Measurements from ENCODE around the gene ISG20L2. TPM values are rescaled to one million over a fixed set of nuclear protein-coding genes. Genes with fewer than 3 reads are reported as not detected.
A peak's percentile ranks its signal among the peaks of the same experiment; 100 is the strongest.

ISG20L2 gene
- total RNA-seq, 1 donor from 2014 or later: 7.8 TPM

DNA sequence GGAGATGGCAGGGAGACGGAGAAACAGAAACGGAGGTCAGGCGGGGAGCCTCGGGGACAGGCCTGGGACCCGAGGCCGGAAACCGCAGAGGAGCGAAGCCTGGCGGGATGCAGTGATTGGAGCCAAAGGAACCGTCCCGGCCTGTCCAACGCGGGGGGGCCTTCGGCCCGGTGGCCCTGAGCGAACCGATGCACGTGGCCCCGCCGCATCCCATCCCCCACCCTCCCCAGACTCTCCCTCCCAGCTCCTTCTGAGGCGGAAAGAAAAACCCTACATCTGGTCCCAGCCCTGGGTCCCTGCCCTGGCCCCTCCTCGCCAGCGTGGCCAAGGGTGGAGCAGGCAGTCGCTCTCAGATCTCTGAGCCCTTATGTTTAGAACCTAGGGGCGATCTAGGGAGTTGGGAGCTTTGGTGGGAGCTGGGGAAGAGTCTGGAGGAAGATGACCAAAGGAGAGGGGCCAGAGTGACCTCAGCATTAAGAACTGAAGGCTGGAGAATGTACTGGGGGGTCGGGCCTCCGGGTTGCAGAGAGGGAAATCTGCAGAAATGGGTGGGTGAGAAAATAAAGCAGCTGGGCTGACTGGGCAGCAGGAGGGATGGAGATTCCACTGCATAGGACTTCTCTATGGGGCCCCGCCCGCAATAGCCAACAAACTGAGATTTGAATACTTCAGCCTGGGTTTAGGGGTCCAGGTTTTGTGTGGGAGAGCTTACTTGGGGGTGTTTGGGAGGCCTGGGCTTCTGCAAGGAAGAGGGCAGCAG lies 21.7 kb downstream of the ISG20L2 start:
- peak; percentile 83 for DNase-seq

DNA sequence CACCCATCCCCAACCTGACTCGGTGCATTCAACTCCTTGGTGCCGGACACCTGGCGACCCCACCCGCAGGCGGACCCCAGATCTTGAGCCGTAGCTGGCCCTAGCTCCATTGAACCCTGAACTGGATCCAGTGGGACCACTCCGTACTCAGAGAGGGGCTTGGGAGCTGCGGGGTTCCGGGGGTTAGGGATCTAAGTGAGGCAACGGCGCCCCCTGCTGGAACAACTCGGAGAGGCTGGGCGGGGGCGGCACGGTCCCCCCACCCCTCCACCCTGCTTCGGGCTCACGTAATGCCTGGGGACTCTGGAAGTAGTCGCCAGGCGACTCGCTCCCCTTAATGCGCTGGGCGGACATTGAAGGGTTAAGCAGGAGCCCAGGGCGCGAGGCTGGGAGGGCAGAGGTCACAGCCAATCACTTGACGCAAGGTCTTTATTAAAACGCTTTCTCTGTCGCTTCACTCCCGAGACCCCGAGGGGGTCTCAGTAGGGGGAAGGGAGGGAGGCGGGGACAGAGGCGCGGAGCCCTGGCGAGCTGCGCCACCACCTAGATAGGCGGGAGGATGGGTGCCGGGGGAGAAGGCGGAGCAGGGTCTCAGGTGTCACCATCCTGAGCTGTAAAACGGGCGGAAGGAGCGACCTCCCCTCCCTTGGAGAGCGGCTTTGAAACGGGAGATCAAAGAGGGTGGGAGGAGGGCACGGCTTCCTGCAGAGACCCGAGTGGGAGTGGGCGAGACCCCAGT lies 22.5 kb downstream of the ISG20L2 start:
- DNase-seq: peak; percentile 89

DNA sequence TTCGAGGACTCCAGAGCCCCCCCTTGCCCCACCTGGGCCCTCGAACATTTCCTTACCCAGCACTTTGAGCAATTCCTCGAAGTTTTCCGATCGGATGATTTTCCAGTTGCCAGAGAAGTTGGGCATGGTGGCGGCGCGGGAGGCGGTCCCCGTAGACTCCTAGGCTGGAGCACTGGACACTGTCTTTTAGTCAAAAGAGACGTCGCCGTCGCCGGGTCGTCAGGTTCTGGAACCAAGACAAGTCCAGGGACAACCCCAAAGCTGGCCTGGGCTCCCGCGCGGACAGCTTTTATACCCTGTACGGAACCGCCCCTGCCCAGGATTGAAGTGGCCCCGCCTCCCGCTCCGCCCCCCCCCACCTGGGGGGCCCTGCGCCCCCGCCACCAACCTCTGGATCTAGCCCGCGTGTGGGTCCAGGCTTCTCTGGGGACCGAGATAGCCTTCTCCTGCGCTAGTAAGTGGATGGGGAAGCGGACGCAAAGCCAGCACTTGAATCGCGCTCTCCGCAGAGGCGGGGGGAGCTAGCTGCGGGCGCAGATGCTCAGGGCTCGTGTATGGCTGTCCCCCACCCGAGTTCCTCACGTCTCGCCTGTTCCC lies 23.1 kb downstream of the ISG20L2 start, which contains the start of gene CRABP2:
TSS of gene CRABP2 (minus strand) at position 263 of the 597 bp plus-strand sequence. CDS start at position 126, 137 bp downstream.
- peak; percentile 81 for DNase-seq

DNA sequence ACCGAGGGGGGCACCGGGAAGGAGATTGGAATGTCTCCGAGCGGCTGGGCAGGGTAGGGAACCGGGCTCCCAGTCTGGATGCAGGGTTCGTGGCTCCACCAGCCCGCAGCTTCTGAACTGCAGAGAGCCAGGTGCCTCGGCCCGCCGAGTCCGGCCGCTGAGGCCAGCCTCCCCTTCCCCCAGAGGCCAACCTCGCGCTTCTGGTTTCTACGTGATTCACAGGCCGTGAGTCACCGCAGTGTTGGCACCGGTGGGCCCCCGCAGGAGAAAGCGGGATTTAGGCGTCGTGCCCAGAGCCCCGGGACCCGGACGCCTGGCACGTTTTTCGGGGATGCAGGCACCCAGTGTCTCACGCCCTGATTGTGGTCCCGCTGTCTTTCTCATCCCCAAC lies 23.6 kb downstream of the ISG20L2 start:
- DNase-seq: peak; percentile 39

DNA sequence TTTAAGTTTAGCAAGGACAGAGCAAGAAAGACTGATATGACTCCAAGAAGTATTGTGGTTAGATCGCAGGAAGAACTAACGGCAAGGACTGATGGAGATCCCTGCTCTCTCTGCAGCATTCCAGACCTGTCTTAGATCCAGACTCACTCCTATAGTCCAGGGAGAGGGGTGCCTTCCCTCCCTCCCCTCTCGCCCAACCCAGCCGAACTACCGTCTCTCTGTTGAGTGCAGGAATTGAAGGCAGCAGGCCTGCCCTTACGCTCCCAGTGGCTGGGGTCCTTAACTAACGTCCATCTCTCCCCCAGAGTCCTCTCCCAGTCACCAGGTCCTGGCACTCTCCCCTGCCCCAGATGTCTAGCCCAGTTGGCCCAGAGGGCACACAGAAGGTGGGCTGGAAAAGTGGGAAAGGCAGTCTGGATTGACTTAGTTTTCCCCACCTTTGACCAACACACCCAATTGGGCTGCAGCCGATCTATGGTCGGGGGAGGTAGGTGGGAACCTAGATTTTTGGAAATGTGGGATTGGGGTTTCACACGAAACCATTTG lies 24.3 kb downstream of the ISG20L2 start:
- DNase-seq: peak; percentile 14

DNA sequence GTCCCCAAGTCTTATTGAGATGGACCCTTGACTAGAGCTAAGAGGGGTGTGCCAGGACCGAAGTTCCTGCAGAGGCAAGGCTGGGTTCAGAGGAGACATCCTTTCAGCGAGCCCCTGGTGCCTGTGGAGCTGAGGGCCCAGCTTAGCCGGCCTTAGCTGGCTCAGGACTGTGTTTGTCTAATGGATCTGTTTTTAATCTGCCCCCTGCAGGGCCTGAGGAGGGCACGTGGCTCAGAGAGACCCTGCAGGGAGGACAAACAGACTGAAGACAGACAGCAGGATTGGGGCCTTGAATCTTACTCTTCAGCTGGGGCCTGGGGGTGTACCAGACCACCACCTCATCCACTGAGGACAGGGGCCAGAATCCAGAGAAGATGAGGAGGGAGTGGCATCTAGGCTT lies 24.8 kb downstream of the ISG20L2 start:
- peak; percentile 26 for DNase-seq

DNA sequence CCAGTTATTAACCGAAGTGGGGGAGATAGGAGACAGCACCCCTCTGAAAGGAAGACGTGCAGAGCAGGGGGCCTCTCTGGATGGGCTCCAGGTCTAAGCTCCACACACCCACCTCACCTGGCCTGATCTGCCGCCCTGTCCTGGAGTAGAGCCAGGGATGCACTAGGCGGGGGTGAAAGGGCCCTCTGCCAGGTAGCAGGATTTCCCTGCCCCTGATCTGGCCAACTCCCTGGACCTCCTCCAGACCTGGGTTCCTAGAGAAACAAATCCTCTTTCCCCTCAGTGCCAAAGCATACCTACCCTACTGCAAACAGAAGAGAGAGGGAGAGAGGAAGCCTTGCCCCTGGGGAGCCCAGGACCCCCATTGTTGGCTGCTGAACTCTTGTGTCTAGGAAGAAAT lies 25.2 kb downstream of the ISG20L2 start:
- DNase-seq: no peak

DNA sequence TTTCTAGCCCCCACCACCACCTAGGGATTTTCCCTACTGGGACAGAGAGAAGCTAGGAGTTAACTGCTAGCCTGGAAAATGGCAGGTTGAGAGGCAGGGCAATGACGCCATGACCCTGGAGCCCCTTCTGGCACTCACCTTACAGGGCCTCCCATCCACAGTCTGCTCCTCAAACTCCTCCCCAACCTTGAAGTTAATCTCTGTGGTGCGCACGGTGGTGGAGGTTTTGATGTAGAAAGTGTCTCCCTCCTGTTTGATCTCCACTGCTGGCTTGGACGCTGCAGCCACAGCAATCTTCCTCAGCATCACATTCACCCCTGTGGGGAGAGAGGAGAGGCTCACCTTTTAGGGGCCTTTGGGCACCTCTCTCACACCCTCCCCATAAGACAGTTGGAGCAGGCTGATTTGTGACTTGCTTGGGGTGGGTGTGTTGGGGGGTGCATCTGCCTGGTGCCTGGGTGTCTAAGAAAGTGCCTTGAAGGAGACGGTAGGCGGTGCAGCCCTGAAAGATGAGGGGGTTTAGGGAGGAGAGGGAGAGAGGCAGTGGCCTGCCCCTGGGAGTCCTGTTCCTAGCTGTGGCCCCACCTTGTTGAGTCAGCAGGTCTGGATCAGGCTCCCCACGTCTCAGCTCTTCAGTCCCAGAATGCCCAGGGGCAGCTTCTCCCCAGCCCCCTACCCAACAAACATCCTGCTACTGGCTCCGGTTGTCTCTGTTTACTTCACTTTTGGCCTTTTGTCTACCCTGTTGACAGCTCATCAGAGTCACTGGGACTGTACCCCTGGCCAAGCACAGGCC lies 27.6 kb downstream of the ISG20L2 start:
- no peak for DNase-seq

DNA sequence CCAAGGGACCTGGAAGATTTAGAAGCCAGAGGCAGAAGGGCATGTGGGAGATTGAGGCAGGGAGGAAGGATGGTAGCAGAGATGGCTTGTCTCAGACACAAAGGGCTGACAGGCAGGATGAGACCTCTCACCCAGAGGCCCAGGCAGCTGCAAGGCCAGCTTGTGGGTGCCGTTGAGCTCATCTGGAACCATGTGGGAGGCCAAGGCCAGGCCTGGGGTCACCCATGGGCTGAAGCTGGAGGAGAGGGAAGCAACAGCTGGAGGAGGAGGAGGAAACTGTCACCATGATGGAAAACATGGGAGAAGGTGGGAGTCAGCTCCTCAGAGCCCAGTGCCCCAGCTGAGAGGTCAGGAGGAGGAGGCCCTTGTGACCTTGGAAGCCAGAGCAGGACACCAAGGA lies 29.6 kb downstream of the ISG20L2 start:
- DNase-seq: no peak

DNA sequence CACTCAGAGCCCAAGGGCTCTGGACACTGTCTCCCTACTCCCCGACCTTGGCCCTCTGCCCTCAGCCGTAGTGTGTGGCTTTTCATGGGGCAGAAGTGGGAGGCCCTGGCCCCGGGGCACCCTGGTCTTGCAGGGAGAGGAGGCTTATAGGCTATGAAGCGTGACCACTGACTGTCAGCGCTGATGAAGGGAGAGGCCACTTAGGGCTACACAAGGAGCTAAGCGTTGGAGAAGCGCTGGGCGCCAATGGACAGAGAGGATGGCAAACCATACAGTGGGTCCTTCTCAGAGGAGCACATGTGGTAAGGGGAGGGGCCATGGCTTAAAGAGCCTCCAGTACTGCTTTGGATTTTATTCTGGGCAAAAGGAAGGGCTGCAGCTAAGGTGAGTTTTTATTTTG lies 31.1 kb downstream of the ISG20L2 start:
- DNase-seq: no peak

DNA sequence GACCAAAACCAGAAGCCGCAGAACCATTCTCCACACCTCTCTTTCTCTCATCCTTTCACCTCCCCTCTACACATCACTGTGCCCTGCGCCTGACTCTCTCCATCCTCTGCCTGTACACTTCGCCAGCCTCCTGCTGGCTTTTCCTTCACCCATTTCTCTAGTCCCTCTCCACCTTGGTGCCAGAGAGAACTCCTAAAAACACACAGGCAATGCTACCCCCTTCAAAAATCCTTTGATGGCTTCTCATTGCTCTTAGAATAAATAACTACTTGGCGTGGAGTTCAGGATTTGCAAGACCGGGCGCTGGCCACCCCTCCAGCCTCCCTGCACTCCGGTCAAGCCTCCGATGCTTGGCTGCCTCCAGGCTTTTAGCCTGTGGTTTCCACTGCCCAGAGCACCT lies 31.8 kb downstream of the ISG20L2 start:
- DNase-seq: no peak

DNA sequence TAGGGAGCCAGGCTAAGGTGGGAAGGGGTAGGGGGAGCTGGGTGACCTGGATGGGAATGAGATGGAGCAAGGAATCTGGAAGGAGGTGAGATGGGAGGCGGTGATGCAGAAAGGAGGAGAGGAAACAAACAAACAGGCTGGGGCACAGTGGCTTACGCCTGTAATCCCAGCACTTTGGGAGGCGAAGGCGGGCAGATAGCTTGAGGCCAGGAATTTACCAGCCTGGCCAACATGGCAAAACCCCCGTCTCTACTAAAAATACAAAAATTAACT lies 33.9 kb downstream of the ISG20L2 start:
- no peak for DNase-seq

DNA sequence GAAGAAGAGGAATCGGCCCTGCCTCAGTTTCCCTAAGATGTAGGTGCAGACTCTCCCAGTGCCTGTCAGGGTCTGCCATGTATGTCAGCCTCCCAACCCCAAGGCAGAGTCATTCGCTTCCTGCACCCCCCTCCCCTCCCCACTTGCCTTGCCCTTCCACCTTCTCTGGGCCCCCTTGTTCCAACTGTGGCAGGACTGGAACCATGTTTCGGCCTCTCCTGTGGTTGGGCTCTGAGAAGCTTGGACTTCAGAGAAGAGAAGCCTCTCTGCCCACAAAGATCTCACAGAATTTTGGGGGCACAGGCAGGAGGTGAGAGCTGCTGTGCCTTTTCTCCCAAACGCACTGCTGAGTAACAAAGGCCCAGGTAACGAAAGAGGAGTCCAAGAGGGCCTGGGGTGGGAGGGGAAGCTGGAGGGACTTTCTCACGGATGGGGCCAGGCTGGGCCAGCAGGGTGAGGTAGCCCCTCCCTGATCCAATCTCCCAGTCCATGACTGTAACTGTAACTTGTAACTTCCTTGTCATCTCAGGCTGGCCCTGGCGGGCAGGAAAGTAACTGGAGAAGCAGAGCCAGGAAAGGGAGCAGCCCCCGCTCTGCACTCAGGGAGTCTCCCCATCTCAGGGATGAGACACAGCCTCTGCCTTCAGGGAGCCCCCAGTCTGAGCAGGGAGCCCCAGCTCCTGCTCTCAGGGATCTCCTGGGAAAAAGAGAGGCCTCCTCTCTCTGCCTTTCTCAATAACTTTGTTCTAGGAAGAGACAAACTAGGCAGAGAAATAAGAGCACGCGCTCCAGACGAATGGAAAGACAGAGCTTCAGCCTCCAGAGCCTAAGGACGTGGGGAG lies 34.5 kb downstream of the ISG20L2 start:
- peak; percentile 30 for DNase-seq

DNA sequence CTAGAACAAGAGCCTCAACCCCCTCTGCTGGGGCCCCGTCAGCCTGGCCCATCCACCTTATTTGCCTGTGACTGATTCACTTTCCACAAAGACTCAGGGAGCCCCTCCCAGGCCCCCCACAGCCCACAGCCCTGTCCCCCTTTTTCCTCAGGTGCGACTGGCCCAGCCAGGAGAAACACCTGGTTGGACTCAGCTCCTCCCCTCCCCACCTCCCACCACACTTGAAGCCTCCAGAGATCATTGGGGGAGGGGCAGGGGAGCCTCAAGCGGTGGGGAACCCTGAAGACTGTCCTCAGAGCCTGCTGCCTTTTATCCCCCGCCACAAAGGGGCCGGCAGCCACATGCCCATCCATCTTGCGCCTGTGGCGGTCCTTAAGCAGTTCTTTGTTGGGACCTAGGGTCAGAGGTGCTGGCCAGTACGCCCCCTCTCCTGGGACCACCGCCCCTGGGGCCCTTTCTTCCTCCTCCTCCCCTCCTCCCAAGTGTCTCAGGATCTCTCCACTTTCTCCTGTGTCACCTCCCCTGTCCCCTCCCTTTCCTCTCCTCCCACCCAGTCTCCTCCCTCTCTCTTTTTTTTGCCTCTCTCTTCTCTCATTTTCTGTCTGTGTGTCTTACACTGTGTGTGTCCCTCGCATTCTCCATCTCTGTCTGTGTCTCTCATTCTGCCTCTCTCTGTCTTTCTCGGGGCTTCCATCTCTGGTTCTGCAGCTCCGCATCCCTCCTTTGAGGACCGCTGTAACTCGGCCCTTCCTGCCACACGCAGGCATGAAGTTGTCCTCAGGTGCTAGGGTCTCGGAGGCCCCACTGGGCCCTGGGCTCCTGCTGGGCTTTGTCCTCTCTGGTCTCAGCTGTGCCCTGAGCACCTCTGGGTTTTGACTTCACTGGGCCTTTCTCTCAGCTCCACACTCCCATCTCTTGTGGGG lies 35.4 kb downstream of the ISG20L2 start:
- DNase-seq: peak; percentile 83

DNA sequence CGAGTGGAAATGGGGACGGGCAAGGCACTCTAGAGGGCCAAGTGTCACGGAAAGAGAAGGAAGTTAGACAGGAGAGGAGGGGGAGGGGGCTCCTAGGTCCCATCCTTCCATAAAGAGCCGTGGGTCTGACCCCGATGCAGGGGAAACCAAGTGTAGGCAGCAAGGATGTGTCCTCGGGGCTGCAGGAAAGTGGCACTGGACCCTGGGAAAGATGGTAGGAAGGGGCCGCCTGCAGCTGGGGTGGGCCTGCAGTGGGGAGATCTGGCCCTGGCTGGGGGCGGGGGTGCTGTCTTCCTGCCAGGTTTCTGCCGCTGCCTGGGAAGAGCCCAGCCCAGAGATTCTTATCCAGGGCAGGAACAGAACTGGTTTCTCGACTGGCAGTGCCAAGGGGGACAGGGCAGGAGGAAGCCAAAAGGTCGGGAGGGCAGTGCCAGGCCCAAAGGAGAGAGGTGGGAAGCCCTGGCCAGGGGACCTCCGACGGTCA lies 36.1 kb downstream of the ISG20L2 start:
- peak; percentile 48 for DNase-seq

DNA sequence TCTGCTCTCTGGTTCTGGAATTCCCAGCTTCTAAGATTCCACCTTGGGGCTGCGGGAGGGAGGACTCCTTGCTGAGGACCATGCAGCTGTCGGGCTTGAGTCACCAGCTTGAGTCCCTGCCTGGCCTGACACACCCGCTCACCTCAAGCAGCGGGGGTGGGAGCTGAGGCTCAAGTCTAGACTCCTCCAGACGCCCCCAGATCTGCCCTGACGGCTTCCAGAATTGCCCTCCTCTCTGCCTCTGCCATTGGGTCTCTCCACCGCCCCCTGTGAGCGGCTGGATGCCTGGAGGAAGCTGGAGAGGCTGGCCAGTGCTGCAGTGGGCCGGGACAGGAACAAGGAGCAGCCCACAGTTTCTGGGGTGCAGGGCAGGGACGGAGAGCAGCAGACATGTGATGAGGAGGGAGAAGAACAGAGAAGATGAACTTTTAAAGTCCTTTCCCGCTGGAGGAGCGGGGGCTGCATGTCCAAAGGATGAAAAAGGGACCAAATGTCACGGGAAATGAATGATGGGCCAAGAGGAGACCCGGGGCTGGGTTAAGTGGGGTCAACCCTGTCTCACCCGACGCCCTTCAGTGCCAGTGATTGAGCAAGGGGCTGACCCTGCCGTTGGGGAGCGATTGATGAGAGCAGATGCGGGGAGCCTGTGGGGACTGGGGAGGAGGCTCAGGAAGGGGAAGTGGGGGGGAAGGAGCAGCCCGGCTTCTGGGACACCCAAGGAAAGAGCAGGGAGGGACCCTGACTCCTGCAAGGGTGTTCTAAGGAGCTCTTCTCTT lies 36.7 kb downstream of the ISG20L2 start:
- peak; percentile 69 for DNase-seq

DNA sequence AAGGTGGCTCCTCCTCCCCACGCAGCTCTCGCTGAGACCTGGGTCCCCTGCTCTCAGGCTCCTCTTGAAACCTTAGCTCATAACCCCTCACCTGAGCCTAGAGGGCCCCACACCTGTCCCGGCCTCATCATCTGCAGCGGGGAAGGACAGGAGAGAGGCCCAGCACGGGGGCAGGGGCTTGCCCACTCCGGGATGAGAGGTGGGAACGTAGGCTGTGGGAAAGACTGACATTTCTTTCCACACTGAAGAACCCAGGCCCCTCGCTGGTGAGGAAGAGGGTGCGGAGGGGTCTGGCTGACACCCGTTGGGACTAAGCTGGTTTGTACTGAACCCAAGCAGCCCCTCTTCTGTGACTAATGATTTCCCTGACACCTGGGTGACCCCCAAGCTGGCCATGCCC lies 37.4 kb downstream of the ISG20L2 start:
- peak; percentile 11 for DNase-seq

DNA sequence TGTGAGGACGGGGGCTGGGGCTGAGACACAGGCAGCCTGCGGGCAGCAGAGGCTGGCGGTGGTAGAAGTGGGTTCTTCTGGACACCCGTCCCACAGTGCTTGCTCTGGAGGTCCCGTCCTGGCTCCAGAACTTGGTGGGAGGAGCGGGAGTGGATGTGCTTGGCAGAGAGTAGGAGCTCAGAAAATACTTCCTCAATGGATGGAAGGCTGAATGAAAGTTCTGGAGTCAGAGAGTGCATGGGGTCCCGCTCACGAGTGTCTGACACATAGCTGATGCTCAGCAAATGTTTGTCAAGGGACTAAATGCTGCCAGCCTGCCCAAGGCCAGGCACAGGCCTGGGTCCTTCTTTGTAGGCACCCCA lies 37.9 kb downstream of the ISG20L2 start:
- no peak for DNase-seq

DNA sequence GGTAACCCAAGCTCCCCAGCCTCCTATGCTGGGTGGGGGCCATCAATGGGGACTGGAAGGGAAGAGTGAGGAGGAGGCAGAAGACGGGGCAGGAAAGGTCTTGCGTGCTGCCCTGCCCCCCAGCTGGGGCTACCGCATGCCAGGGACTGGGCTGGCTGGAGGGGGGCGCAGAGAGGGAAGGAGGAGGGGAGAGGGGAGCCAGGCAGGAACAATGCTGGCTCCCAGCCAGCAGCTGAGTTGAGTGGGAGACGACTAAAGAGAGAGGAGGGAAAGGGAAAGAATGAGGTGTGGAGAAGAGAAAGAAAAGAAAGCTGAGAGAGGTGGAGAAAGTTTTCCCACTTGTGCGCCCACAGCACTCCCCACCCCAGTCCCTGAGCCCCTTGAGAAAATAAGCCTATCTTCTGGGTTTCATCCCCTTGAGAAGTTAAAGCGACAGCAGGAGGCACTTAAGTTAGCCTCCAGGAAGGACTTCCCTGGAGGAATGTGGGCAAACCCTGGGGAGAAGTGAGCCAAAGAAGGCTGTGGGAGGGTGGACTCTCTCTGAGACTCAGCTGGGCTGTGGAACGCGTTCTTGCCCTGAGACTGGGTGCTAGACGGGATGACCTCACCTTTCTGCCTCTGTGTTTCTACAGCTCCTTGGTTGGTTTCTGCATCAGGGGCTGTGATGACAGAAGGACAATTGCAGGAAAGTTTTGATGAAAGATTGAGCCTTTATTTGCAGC lies 38.5 kb downstream of the ISG20L2 start:
- peak; percentile 78 for DNase-seq

Data from tongue (tissue), 2 donors.